ENCODE results near the gene U2AF2.

Gene U2AF2

GRCh38 chr19:55670280-55671053, 15.6 kb downstream of the U2AF2 start:
- H3K4me3 ChIP-seq (replicated peaks; ENCODE audit: low read depth, low read length): no peak overlapping the region
- TF ChIP-seq CTCF (IDR thresholded peaks at IDR 0.05; ENCODE audit: insufficient read depth, low read length, poor library complexity, severe bottlenecking): no peak
- H3K27me3 ChIP-seq (replicated peaks; ENCODE audit: control insufficient read depth, insufficient read depth, low read length): no peaks in the 10 kb centered on the region
- peak; percentile 37 for DNase-seq (ENCODE audit: extremely low read depth, insufficient read length)
- H3K36me3 ChIP-seq (ENCODE audit: control insufficient read depth, insufficient read depth, low read length): peaks cover 52% of the 10 kb centered on the region

GRCh38 chr19:55671054-55671378, 16.2 kb downstream of the U2AF2 start:
- peaks cover 49% of the 10 kb centered on the region for H3K36me3 ChIP-seq (ENCODE audit: control insufficient read depth, insufficient read depth, low read length)
- no peak overlapping the region for H3K4me3 ChIP-seq (replicated peaks; ENCODE audit: low read depth, low read length)
- no peak for DNase-seq (ENCODE audit: extremely low read depth, insufficient read length)
- no peak for TF ChIP-seq CTCF (IDR thresholded peaks at IDR 0.05; ENCODE audit: insufficient read depth, low read length, poor library complexity, severe bottlenecking)
- H3K27me3 ChIP-seq (replicated peaks; ENCODE audit: control insufficient read depth, insufficient read depth, low read length): no peaks in the 10 kb centered on the region

- H3K36me3 ChIP-seq (ENCODE audit: control insufficient read depth, insufficient read depth, low read length): peaks cover 38% of the 10 kb centered on the region
- TF ChIP-seq CTCF (IDR thresholded peaks at IDR 0.05; ENCODE audit: insufficient read depth, low read length, poor library complexity, severe bottlenecking): no peak
These were observed 17.6 kb downstream of the U2AF2 start for GRCh38 chr19:55672418-55672817.

GRCh38 chr19:55673465-55673864, 18.6 kb downstream of the U2AF2 start:
- peaks cover 33% of the 10 kb centered on the region for H3K36me3 ChIP-seq (ENCODE audit: control insufficient read depth, insufficient read depth, low read length)
- DNase-seq (ENCODE audit: extremely low read depth, insufficient read length): no peak

More at GRCh38 chr19:55672418-55672817, 17.6 kb downstream of the U2AF2 start:
- no peak for DNase-seq (ENCODE audit: extremely low read depth, insufficient read length)
- Histone ChIP-seq H3K4me3 (replicated peaks; ENCODE audit: low read depth, low read length) (no peak overlapping the region), H3K27me3 (replicated peaks; ENCODE audit: control insufficient read depth, insufficient read depth, low read length) (no peaks in the 10 kb centered on the region)

GRCh38 chr19:55673889-55674288, 19.1 kb downstream of the U2AF2 start:
- Histone ChIP-seq H3K4me3 (replicated peaks; ENCODE audit: low read depth, low read length) (no peak overlapping the region), H3K36me3 (ENCODE audit: control insufficient read depth, insufficient read depth, low read length) (peaks cover 32% of the 10 kb centered on the region), H3K27me3 (replicated peaks; ENCODE audit: control insufficient read depth, insufficient read depth, low read length) (no peaks in the 10 kb centered on the region)
- no peak for TF ChIP-seq CTCF (IDR thresholded peaks at IDR 0.05; ENCODE audit: insufficient read depth, low read length, poor library complexity, severe bottlenecking)
- DNase-seq (ENCODE audit: extremely low read depth, insufficient read length): no peak

More at GRCh38 chr19:55673465-55673864, 18.6 kb downstream of the U2AF2 start:
- Histone ChIP-seq H3K27me3 (replicated peaks; ENCODE audit: control insufficient read depth, insufficient read depth, low read length) (no peaks in the 10 kb centered on the region), H3K4me3 (replicated peaks; ENCODE audit: low read depth, low read length) (no peak overlapping the region)
- no peak for TF ChIP-seq CTCF (IDR thresholded peaks at IDR 0.05; ENCODE audit: insufficient read depth, low read length, poor library complexity, severe bottlenecking)
